CD4-positive, alpha-beta T cell treated with Interleukin-6 for 4 hours (primary cell): ENCODE data around the gene CRYGB.
"Not testable (repeated sequence)": the region's sequence is repeated elsewhere in the genome, so short reads cannot be mapped to it uniquely, and the experiment has no call there.

Source experiments
- DNase-seq: peaks from one replicate; pipeline ENCODE4 v3.0.0-alpha.2; 2020; ENCODE audit warnings: mixed read lengths

The CRYGB gene

DNA sequence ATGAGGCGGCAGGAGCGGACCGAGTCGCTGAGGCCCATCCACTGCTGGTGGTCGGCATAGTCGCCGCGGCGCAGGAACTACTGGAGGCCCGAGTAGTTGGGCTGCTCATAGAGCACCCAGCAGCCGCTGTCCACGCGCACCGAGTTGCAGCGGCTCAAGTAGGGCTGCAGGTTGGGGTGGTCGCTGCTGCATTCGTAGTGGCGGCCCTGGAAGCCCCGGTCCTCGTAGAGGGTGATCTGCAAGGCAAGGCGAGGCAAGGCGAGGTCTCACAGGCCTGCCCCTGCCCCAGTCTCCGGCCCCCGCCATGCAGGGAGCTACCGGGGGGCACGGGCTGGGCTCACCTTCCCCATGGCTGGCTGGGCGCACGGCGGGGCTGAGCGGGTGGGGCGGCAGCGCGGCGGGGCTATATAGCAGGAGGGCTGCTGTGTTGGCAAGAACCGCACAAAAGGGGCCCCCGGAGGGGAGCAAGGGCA, 33.6 kb downstream of the CRYGB start:
- not testable (repeated sequence) for DNase-seq

DNA sequence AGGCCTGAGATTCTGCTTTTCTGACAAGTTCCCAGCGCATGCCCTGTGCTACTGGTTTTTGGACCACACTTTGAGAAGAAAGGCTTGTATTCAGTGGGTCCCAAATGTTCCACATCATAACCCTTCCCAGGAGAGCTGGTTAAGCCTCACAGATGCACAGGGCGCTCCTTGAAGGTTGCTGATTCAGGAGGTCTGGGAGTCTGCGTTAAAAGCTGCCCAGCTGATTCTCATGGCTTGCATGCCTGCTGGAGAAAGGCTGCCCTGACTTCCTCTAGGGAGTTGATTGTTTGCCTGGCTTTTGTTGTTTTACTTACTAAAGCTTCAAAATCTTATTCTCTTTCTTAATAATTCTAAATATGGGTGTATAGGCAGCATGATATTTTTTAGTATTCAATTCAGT, 42.3 kb downstream of the CRYGB start:
- no peak for DNase-seq

- no peak for DNase-seq
These were observed 44.0 kb downstream of the CRYGB start for GRCh38 chr2:208101716-208102631.

GRCh38 chr2:208099682-208100470, 46.1 kb downstream of the CRYGB start:
- no peak for DNase-seq

GRCh38 chr2:208098701-208099100, 47.3 kb downstream of the CRYGB start:
- not testable (repeated sequence) for DNase-seq

GRCh38 chr2:208098267-208098666, 47.7 kb downstream of the CRYGB start:
- DNase-seq = no peak

GRCh38 chr2:208097801-208098200, 48.2 kb downstream of the CRYGB start:
- DNase-seq = no peak

DNA sequence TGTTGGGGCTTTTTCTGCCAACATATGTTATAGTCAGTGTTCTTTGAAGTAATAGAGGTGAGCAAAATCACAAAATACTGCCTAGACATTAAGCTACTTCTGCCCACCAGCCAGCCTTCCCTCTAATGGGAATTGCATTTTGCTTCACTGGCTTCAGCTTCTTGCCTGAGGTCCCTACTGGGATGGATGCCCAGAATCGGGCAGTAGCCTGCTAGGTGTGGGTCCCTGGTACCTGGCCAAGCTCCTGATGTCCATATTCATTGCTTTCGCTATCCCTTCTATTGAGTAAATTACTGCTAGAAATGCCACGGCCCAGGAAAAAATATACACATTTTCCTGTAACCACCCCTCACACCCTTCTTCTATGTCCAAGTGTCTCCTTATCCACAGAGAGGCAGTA, 48.6 kb downstream of the CRYGB start:
- no peak for DNase-seq

GRCh38 chr2:208096080-208096479, 49.9 kb downstream of the CRYGB start:
- DNase-seq = no peak

DNA sequence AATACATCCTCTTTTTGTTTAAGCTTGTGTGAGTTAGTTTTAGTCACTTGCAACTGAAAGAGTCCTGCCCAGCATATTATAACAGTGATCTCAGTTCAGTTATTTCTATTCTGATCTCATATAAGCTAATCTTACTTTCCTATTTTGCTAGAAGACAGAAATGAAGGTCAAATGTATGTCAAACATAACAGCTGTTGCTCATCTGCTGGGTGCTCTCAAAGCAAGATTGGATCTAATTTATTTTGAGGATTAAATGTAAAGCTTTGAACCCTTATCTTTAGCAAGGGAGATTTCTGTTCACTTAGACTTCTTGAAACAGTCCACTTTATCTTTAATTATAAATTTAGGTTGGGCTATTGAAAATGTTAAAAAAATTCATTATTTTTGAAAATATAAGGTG, 52.8 kb downstream of the CRYGB start:
- DNase-seq = no peak
